NCI-H460 (cell line): ENCODE measurements around the gene PDCD4. TPM values are rescaled to one million over a fixed set of nuclear protein-coding genes. Genes with fewer than 3 reads are reported as not detected.

Experiments used
- DNase-seq: peaks from one replicate; pipeline ENCODE4 v3.0.0-alpha.2; 2016; ENCODE audit warnings: low read depth; ENCODE audit errors: extremely low read depth
- total RNA-seq: library from RNA; depleted of rRNA; stranded (reverse); fragments of >200 nt; shearing (Covaris generic); gene quantifications from 2 replicates; pipeline ENCODE4 v1.2.3, GENCODE V29; 2014

PDCD4 gene
- total RNA-seq, 1 experiment from 2014 or later: 82.1 TPM

DNA sequence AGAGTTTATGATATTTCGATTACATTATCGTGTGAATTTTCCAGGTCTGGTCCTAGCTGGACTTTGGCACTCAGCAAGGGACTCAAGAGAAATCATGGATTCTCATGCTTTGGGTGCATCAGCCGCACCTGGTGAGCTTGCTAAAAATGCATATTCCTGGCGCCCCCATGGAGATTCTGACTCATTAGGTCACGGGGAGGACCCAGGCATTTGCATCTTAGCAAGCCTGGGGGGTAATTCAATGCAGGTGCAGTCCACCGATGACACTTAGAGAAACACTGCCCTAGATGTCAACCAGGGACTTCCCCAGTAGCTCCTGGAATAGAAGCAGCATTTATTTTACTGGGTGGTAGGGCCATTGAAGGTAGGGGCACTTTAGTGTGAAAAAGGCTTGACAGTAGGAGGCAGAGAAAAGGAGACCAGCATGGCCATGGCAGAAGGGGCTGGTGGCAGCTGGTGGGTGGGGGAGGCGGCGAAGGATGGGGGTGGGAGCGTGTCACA, 29.9 kb upstream of the PDCD4 start:
- DNase-seq: no peak

DNA sequence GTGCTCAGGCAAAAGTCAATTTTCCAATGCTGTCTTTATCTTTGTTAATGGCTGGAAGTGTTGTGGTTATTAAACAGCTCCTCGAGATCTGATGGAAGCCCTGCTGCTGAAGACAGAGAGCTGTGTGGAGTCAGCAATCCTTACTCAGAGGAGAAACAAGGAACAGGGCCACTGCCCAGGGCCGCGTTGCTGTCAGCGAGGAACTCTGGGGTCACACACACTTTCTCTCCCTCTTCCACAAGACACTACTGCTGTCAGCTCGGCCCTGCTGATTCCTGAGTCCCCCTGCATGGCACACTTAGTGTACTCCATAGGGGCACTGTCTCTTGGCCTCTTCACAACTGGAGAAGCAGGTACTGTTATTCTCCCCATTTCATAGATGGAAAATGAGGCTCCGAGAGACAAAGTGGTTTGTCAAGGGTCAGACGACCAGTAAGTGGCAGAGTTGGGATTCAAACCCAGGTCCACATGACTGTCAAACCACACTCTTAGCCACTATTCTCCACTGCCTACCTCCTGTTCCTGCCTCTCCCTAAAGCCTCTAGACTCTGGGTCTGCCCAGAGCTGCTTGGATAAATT, 29.3 kb upstream of the PDCD4 start:
- no peak for DNase-seq

DNA sequence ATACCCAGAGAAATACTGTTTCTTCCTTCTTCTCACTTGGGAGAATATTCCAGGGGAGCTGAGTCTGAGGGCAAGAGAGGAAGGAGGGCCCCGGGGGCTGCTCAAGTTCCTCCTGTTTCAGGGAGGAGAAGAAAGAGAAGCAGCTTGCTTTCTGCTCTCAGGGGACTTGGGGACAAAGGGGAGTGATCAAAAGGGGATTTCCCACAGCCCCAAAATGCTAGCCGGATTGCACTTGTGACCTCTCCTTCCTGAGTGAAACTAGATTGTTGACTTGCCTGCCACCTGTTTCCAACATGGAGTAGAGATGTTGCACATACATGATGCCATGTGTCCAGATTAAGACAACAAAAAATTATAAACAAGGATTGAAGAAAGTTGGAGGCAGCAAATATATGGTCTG, 28.7 kb upstream of the PDCD4 start:
- no peak for DNase-seq

DNA sequence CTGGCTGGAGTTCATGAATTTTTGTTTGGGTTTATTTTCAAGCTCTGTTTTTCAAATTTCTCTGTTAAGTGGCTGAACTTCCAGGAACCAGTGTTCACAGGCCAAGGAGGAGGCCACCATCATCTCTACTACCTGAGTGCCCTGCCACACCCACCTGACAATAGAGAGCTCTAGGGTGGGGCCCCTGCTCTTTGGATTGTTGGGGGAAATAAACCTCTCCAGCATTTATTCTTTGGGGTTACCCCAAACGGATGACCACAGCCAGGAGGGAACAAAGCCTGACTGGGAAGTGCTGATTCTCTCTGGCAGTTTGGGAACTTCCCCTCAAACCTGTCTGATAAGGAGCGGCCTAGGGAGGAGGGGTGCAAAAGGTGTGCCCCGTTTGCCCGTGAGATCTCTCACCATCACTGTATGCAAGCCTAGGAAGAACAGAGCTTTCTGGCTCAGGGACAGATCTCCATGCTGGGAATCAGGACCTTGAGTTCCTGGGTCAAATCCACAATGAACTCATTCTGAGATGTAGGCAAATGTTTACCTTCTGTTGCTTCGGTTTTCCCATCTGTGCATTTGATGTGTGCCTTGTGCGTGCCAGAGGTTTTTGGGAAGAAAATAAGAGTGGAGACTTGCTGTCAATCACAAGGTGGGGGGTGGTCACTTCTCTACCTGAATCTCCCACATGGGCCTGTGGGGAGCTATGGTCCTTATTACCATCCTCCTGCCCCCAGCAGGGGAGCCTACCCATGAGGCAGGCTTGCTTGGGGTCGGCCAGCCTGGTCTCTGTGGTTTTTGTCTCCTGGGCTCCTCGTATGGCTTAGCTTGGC, 27.7 kb upstream of the PDCD4 start:
- no peak for DNase-seq

DNA sequence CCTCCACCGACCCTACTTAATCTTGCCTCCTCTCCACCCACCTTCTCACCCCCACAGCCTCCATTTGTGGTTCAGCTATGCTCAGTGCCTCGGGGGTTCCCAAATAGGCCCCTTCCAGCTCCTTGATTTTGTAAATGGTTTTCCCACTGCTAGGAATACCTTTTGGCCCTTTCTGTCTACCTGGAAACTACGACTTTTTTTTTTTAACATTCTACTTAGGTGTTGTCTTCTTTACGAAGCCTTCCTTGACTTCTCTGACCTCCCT, 27.2 kb upstream of the PDCD4 start:
- no peak for DNase-seq

DNA sequence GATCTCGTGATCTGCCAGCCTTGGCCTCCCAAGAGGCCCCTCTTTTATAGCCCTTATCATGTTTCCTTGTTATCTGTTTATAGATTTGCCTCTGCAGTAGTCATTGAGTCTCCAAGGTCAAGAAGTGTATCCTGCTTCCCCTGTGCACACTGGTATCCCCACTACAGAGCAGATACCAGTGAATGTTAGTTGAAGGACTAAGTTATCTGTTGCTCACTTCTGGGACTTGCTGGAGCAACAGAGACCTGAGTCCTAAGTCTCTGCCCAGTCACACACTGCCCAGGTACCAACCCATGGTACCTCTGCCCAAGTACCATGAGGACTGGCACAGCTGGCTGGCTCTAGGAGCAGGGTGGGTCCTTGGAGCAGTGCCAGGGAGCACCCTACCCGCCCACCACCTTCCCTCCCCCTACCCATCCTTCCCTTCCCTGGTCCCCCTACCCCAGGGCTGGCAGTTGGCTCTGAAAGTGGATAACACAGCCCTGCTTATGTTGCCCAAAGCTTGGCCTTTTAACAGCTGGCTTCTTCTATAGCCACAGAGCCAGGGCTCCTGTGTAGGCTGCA, 26.5 kb upstream of the PDCD4 start:
- DNase-seq: no peak

DNA sequence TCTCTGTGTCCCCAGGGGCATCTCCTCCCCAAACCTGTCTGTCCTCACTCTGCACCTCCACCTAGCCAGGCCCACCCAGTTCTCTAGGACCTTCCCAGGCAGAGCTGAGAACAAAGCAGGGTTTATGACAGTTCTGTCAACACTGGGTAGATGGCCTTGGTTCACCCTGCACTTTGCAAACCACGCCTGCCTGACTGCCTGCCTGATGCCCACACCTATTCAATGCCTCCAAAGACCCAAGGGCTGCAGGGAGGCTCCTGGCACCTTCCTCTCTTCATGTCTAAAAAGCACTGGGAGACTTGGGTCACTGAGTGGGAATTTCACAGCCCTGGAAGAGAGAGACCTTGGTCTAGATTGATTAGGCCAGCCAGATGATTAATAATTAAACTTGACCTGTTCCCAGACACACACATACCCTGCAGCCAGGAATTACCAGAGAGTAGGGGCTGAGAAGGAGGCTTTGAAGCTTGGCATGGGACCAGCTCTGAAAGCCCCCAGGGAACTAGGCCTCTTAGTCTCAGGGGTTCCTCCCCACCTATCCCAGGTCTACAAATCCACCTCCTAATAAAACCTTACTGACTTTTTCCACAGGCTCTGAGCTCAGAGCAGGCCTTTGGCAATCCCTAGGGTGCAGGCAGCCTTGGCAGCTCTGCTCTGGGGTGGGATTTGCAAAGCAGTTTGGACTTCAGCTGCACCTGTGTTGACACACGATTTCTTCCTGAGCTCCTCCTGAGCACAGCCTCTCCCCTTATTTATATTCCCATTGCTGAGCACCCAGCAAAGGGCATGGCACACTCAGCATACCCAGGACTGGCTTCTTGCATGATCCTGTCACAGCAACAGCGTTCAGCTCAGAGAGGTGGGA, 25.7 kb upstream of the PDCD4 start:
- DNase-seq: no peak

DNA sequence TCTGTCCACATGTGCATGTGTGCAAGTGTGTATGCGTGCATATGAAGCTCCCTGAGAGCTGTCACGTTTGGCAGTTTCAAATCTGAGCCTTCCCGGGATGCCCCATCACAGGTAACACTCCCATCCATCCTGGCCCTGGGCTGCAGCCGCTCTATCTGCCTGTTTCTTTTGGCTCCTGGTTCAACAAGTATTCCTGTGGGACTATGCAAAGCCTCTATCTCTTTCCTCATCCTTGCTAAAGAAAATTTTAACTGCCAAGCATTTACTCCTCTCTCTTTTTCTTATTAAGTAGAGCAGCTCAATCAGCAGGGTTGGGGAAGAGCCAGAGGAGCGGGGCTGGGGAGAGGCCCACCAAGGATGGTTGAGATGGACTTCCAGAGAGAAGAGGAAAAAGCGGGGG, 24.4 kb upstream of the PDCD4 start:
- no peak for DNase-seq

DNA sequence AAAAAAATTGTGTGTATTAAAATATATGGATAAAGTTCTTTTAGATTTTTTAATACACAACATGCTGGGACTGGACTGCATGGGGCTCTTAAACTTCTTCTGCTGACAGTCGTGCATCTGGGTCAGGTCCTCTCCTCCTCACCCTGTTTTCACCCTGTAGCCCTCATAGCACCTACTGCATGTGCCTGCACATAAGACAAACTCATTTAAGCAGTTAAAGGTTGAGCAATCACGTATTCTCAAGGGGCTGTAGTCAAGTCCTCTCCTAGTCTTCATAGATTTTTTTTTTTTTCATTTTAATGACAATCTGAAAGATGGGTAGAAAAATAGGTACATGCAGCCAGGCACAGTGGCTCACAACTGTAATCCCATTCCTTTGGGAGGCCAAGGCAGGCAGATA, 23.6 kb upstream of the PDCD4 start:
- no peak for DNase-seq

DNA sequence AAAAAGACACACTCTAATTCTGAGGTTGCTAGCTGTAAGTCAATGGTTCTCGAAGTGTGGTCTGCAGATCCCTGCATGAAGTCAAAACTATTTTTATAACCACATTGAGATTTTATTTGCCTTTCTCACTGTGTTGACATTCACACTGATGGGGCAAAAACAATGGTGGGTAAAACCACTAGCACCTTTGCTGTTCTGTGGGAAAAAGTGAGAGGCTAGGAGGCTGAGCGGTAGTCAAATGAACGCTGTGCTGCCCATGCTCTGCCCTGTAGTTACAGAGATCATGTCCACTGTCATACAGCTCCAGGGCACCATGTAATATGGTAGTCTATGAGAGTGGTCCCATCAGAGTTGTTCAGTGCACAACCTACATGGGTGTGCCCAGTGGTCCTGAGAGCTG, 21.6 kb upstream of the PDCD4 start:
- DNase-seq: no peak

DNA sequence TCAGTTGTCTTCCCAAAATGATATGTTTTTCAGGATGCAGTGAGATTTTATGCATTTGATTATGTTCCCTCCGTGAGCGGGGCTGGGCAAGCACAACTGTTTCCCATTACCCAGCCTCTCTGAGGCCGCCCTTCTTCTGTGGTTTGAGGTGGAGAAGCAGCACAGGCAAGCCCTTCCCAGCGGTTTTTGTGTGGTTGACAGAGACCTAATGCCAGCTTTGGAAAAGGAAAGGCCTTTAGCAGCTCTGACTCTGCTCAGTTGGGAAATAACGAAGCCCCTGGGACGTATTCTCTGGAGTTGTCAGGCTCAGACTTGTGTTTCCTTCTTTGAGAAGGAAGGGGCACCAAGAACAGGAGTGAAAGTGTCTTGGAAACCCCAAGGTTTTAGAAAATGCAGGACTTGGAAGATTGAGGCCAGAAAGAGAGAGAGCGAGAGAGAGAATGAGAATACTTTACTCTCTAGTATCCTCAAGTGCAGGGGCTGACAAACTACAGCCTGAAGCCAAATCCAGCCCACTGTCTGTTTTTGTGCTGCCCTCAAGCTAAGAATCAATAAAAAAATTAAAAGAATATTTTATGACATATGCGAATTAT, 20.6 kb upstream of the PDCD4 start:
- DNase-seq: no peak

DNA sequence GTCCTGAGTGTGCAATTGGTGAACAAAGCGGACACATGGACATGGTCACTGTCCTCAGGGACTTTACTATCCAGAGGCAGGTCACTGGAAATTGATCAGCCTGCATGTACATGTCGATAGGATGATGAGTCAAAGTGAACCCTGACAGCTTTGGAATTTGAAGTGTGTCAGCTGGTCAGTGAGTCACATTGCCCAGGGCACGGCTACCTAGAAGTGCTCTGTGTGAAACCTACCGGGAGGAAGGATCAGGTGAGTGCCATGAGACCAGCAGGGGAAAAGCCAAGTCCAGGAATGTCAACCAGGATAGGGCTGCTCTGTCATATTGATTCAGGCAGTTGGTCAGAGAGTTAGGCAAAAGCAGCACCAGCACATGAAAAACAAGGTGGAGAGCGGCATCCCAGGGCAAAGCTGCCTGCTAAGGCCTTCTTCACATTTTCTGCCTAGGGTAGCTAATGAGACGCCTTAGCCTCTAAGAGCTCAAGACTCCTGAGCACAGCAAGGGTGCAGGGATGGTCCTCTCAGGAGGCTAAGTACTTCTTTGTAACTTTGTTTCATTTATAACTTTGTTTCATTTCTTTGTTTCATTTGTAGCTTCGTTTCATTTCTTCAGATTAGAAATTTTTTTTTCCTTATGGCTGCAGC, 19.4 kb upstream of the PDCD4 start:
- DNase-seq: no peak

DNA sequence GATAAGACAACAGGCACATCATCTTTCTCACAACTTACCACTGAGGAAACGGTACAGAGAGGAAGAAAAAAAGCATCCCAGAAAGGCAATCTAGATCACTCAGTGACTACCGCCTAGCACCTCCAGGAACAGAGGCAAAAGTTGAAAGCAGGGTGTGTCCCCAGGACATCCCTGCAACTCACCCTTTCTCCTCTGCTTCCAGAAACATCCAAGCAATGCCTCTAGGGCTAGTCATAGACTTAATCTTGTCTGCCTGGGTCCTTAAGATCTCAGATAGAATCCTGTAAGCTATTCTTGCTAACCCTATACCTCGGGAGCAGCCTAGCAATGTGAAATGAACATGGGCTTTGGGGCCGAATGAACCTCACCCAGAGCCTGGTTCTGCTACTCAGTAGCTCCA, 18.8 kb upstream of the PDCD4 start:
- DNase-seq: no peak

DNA sequence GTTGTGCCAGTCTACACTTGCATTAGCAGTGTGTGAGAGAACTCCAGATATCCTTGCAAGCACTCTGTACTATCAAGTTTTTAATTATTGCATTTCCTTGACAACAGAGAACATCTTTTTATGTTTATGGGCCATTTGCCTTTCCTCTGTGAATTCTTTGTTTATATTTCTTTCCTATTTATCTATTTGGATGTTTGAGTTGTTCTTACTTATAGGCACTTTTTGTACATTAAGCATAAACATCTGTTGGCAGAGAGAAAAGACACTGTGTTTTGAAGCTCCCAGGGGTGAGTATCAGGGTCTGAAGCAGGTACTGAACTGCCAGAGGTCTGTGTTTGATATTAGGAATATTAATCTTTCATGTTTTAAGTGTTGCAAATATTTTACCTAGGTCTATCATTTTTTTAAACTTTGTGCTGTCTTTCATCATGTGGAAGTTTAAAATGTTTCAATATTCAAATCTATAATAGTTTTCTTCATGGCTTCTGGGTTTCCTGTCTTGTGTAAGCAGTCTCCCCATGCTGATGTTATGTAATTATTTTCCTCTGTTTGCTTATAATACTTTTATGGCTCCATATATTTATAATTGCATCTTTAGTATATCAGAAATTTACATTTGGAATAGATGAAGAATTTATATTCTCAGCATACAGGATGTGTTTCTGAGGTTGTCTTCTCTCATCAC, 17.7 kb upstream of the PDCD4 start:
- DNase-seq: no peak

DNA sequence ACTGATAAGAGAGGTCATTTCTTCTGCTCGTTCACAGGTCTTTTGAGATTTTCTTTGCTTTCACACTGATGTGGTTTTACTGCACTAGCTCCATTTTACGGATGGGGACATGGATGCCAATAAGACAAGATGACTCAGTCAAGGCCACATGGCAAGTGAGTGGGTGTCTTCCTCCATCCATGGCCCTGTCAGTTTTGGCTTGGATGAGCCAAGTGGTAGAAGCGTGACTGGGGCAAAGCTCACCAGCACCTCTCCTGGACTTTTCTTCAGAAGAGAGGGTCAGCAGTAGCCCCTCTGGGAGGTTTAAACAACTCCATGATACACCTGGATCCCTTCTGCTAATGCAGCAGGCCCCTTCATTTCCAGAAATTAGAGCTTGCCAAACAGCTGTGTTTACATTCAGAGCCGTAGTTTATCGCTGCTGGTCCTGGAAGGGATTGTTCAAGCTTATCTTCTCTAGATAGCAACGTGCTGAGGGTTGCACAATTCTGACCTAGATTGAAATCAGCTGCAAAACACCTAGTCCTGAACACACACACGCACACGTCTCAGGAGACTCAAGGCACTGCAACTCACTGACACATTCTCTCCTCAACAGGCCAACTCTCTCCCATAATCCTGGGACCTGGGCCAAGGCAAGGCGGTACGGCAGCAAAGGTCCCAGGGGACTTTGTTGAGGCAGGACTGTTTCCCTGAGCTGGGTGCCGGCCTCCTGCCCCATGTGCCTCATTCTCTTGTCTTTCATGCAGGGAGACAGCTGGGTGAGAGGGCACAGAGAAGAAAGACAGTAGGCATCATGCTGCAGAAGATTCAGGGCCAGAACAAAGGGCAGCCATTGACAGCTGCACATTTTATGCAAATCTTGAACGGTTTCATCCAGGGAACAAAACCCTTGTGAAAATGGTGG, 14.2 kb upstream of the PDCD4 start:
- no peak for DNase-seq

DNA sequence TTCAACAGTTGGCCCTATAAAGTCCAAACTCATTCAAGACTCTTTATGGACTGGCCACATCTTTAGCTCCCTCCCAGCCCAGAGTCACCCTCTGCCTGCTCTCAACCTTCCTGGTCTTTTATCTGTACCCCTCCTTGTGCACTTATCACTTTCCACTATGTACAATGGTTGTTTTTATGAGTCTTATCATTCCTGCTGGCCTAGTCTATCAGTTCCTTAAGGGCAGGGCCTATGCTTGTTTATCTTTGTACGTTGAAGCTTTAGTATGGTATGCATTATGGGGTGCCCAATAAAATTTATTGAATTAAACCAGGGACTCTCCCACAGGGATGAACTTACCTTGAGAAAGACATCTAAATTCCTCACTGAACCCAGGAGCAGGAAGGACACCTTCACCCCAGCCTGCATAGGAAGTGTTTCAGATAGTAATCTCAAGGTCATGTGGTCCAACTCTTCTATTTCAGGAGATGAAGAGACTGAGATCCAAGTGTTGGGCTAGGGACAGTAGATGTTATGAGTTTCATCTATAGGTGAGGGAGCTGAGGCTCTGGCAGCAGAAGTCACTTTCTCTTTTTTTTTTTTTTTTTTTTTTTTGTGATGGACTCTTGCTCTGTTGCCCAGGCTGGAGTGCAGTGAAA, 13.3 kb upstream of the PDCD4 start:
- no peak for DNase-seq

DNA sequence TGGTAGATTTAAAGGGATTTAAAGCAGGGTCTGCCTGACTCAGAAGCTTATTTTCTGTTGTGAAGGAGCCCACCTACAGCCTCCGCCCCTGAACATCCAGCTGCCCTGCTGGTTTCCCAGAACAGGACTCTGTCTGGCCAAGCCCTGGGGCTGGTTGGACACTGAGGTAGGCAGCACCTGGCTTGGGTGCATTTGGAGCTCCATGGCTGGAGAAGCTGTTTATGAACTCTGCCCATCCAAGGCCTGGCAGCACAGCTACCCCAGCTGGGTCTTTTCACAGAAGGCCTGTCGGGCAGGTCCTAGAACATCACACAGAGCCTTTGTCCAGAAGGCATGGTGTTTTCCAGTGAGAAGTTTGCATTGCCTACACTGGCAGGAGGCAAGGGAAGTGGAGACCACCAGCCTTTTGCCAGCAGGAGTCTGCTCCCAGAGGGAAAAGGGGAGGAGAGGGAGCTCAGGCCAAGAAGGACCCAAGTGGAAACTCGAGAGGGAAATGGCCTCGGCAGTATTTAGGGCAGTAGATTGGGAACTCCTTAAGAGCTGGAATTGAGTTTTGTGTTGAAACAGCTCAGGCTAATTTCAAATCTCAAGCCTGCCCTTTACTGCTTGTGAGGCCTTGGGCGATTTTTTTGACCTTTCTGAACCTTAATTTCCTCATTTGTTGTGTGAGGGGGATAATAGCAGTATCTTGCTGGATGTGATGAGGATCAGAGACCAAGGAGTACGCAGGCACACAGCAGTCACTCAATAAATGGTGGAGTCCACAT, 12.3 kb upstream of the PDCD4 start:
- DNase-seq: no peak

DNA sequence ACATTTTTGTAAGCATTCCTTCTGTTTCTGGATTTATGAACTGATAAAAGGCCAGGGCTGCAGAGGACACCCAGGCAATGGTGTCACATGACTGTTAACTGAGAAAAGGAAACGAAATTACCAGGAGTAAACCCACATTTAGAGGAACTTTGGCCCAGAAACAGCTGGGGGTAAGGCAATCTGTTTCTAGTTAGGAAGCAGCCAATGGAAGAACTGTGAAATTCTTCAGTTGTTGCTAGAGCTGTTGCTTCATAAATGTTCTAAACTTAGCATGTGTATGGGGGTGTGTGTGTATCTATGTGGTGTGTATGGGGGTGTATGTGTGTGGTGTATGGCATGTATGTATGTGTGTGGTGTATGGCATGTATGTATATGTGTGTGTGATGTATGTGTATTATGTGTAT, 11.8 kb upstream of the PDCD4 start:
- no peak for DNase-seq
